Skin epidermis (tissue), 12 donors: Measurements from ENCODE around the gene MEX3A.
"Not testable (repeated sequence)": the region's sequence is repeated elsewhere in the genome, so short reads cannot be mapped to it uniquely, and the experiment has no call there.

ENCODE experiments used
- H3K27ac ChIP-seq, 21 experiments: fragments of 200-600 bp; sonication (generic) in 11 of 21; one replicate each; pipeline ENCODE4 v1.5.0; 2020; ENCODE audit warnings: mild to moderate bottlenecking in 3 of 21, inconsistent platforms in 2 of 21, moderate library complexity in 2 of 21
- H3K4me3 ChIP-seq, 7 experiments: fragments of 200-600 bp; sonication (generic) in 2 of 7; one replicate each; pipeline ENCODE4 v1.5.0; 2020; ENCODE audit warnings: inconsistent platforms in 2 of 7, mild to moderate bottlenecking in 2 of 7, moderate library complexity in 1 of 7

MEX3A gene

DNA sequence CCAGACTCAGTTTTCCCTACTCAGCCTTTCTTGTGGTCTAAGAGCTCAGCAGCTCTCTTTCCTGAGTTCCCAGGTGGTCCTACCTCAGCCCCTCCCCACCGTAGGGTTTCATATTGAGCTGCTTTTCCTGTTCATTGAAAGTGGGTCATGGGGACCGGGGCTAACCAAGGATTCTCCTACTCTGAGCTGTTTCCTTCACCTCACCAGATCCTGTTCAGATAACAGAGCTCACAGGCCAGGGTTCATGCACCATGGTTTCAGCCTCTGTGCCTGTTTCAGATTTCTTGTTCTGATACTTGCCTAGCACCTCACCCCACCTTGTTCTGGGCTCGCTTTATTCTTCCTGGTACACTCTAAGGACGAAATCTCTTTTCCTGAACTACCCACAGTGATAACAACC is 37.2 kb downstream of the MEX3A start:
- peak overlapping the region in 1 of 21 experiments; percentile 39 for H3K27ac ChIP-seq

DNA sequence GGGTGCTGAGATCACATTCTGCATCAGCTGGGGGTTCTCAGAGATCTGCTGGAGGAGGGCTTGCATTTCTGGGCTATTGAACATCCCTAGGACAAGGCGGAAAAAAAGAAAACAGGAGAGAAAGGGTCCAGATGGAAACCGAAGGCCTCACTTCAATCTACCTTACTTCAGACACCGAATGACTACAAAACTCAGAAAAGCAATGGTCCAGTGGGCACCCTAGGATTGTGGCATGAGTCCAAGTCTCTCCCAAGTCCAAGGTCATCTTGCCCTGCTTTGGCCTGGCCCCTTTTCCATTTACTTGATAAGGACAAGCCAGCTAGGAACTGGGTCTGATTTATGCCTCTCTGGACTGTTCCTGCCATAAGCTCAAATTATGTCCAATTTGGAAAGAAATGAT is 39.4 kb downstream of the MEX3A start:
- Histone ChIP-seq H3K27ac (no peak overlapping the region), H3K4me3 (no peak overlapping the region)

More for the DNA sequence above, 37.2 kb downstream of the MEX3A start:
- no peak overlapping the region for H3K4me3 ChIP-seq

DNA sequence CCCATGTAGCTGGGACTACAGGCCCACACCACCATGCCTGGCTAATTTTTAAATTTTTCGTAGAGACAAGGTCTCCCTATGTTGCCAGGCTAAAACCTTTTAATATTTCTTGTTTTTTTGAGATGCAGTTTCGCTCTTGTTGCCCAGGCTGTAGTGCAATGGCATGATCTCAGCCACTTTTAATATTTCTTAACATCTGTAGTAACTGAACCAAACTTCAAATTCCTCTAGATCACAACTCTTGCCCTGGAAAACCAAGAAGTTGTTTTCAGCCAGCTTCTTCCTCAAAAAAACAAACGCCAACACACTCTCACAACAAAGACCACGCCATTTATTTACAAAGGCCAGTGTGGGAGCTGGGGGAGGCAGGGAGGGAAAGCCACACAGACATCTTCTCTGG is 47.3 kb downstream of the MEX3A start:
- not testable (repeated sequence) for H3K4me3 ChIP-seq, H3K27ac ChIP-seq

DNA sequence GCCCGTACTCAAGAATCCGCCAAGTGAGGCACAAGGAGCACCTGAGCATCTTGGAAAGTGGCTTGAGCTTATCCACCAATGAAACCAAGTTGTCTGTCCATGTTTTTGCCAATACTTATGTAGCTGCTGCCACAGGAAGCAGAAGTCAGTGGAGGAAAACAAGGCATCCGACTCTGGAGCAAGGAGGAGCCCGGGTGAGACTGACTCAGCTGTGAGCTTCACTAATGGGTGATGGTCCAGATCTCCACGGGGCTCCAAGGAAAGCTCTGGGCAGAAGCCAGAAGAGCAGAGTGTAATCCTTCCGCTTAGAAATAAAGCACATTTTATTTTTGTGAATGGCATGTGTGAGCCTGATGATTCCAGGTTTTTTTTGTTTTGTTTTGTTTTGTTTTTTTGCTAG is 49.3 kb downstream of the MEX3A start:
- H3K4me3 ChIP-seq: no peak overlapping the region
- H3K27ac ChIP-seq: no peak overlapping the region

DNA sequence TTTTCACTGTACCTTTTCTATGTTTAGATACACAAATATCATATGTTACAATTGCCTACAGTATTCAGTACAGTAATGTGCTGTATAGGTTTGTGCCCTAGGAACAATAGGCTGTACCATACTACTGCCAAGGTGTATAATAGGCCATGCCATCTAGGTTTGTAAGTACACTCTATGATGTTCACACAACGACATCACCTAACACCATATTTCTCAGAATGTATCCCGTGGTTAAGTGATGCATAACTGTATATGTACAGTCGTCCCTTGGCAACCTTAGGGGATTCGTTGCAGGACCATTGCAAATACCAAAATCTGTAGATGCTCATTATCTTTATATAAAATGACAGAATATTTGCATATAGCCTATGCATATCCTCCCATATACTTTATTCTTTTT is 55.7 kb downstream of the MEX3A start:
- Histone ChIP-seq H3K4me3 (no peak overlapping the region), H3K27ac (no peak overlapping the region)

DNA sequence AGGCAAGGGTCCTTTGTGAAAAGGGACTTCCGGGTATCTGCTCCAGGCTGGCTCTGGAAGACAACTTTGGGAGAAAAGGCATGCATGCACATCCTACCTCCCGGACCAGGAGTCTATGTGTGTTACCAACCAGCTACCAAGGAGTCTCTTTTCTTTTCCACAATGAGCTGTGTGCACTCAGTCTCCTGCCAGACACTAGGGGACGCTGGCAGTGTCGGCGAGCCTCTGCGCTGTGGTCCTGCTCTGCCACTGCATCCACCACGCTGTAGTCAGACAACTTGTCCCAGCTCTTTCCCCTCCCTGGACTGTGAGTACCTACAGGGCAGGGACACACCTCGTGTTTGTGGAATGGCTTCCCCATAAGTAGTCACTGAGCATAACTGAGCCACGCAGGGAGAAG is 56.4 kb downstream of the MEX3A start:
- Histone ChIP-seq H3K27ac (no peak overlapping the region), H3K4me3 (no peak overlapping the region)

DNA sequence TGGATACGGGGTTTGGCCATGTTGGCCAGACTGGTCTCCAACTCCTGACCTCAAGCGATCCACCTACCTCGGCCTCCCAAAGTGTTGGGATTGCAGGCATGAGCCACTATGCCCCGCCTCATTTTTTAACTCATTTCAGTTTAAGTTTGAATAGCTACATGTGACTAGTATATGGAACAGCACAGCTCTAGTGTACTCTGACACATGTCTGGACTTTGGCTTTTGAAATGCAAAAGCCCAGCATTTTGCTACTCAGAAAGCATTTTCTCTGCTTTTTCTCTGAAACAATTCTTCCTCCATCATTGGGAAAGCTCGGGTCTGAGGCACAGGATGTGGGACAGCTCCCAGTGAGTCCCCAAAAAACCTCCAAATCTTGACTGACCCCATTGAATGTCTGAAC is 57.5 kb downstream of the MEX3A start:
- Histone ChIP-seq H3K27ac (no peak overlapping the region), H3K4me3 (no peak overlapping the region)
